Smooth muscle cell (in vitro differentiated cells): ENCODE results near the gene ACOT12. TPM values are rescaled to one million over a fixed set of nuclear protein-coding genes. Genes with fewer than 3 reads are reported as not detected.
A peak's percentile ranks its signal among the peaks of the same experiment; 100 is the strongest.

Source experiments
- DNase-seq: peaks from one replicate; lab custom pipeline; 2025; ENCODE audit not compliant: unreplicated experiment; lab: John Stamatoyannopoulos, UW
- H2AFZ ChIP-seq: fragments of 200-600 bp; sonication (generic); 2 replicates; pipeline ENCODE4 v1.6.0; 2016; ENCODE audit warnings: antibody characterized with exemption, low read depth, mild to moderate bottlenecking
- H3F3A ChIP-seq: fragments of 200-600 bp; sonication (generic); 2 replicates; pipeline ENCODE4 v1.6.0; 2017; ENCODE audit warnings: antibody characterized with exemption, low read depth
- H3K27ac ChIP-seq: fragments of 200-600 bp; sonication (generic); 2 replicates; pipeline ENCODE4 v1.5.1; 2016; ENCODE audit warnings: low read depth, mild to moderate bottlenecking
- H3K27me3 ChIP-seq: fragments of 200-600 bp; sonication (generic); 2 replicates; pipeline ENCODE4 v1.6.1; 2016; ENCODE audit warnings: low read depth, mild to moderate bottlenecking
- H3K36me3 ChIP-seq: fragments of 200-600 bp; sonication (generic); 2 replicates; pipeline ENCODE4 v1.5.1; 2016; ENCODE audit warnings: low read depth
- H3K4me1 ChIP-seq: fragments of 200-600 bp; sonication (generic); 2 replicates; pipeline ENCODE4 v1.5.1; 2016; ENCODE audit warnings: low read depth
- H3K4me2 ChIP-seq: fragments of 200-600 bp; sonication (generic); 2 replicates; pipeline ENCODE4 v1.6.0; 2016; ENCODE audit warnings: mild to moderate bottlenecking
- H3K4me3 ChIP-seq: fragments of 200-600 bp; sonication (generic); 2 replicates; pipeline ENCODE4 v1.5.1; 2016; ENCODE audit warnings: mild to moderate bottlenecking
- H3K79me2 ChIP-seq: fragments of 200-600 bp; sonication (generic); 2 replicates; pipeline ENCODE4 v1.6.0; 2016; ENCODE audit warnings: low read depth, mild to moderate bottlenecking
- H3K9ac ChIP-seq: fragments of 200-600 bp; sonication (generic); 2 replicates; pipeline ENCODE4 v1.6.0; 2016; ENCODE audit warnings: low read depth
- H3K9me3 ChIP-seq: fragments of 200-600 bp; sonication (generic); replicated peaks from 2 replicates; pipeline ENCODE4 v1.5.1; 2016; ENCODE audit warnings: low read depth
- H4K20me1 ChIP-seq: fragments of 200-600 bp; sonication (generic); 2 replicates; pipeline ENCODE4 v1.6.0; 2016; ENCODE audit warnings: low read depth
- WGBS: methylation state at CpG from one replicate; pipeline ENCODE4 v1.1.7; 2016; ENCODE audit warnings: low lambda C conversion rate; 5-methylcytosine and 5-hydroxymethylcytosine counted together
- polyA plus RNA-seq: library from polyadenylated mRNA; unstranded; fragments of >200 nt; fragmentation: Nextera tagmentation; extraction: Ambion mirVana; gene quantifications from 2 replicates; pipeline ENCODE4 v1.2.1, GENCODE V29; 2016
- total RNA-seq: library from RNA; depleted of rRNA; stranded (reverse); fragments of >200 nt; gene quantifications from 2 replicates; pipeline ENCODE4 v1.2.3, GENCODE V29; 2014
- TF ChIP-seq, protein P1 (sequence below): fragments of 200-600 bp; sonication (generic); IDR thresholded peaks from 2 replicates; pipeline ENCODE4 v1.5.1; 2017; ENCODE audit warnings: borderline replicate concordance, mild to moderate bottlenecking, antibody characterized with exemption; ENCODE audit not compliant: insufficient read depth, poor library complexity, severe bottlenecking

The ACOT12 gene
- total and polyA plus RNA-seq, 2 experiments from 2014 or later, result not detected

DNA sequence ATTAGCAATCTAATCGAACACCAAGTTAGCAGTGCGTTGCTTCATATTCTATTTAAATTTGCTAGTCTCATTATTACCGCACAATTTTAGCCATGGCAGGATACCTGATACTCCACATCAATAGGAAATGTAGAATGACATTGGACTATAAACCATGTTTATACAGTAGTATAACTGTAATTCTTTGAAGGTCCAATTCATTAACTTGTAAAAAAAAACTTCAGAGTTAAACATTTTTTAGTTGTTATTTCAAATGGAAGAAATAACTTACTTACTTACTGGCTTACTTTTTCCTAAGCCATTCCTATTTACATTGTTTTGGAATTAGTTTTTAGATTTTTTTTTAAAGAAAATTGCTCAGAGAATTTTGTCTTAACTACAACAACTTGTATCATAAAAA is 35.4 kb upstream of the ACOT12 start:
- H3K9me3 ChIP-seq, result no peaks in the 10 kb centered on the region
- no peaks in the 10 kb centered on the region for H3F3A ChIP-seq
- H3K9ac ChIP-seq, result no peak overlapping the region
- no peaks in the 10 kb centered on the region for H3K27me3 ChIP-seq
- H2AFZ ChIP-seq, result no peak overlapping the region
- H3K27ac ChIP-seq, result no peak overlapping the region
- H3K36me3 ChIP-seq, result no peaks in the 10 kb centered on the region
- no peak for DNase-seq
- 95% methylated on average over 3 of the region's 3 CpGs for WGBS
- H3K4me3 ChIP-seq, result no peak overlapping the region
- TF ChIP-seq, protein P1, sequence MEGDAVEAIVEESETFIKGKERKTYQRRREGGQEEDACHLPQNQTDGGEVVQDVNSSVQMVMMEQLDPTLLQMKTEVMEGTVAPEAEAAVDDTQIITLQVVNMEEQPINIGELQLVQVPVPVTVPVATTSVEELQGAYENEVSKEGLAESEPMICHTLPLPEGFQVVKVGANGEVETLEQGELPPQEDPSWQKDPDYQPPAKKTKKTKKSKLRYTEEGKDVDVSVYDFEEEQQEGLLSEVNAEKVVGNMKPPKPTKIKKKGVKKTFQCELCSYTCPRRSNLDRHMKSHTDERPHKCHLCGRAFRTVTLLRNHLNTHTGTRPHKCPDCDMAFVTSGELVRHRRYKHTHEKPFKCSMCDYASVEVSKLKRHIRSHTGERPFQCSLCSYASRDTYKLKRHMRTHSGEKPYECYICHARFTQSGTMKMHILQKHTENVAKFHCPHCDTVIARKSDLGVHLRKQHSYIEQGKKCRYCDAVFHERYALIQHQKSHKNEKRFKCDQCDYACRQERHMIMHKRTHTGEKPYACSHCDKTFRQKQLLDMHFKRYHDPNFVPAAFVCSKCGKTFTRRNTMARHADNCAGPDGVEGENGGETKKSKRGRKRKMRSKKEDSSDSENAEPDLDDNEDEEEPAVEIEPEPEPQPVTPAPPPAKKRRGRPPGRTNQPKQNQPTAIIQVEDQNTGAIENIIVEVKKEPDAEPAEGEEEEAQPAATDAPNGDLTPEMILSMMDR, result no peak
- peaks cover 4% of the 10 kb centered on the region for H3K4me1 ChIP-seq
- H3K4me2 ChIP-seq, result no peak overlapping the region
- no peaks in the 10 kb centered on the region for H3K79me2 ChIP-seq
- no peaks in the 10 kb centered on the region for H4K20me1 ChIP-seq

DNA sequence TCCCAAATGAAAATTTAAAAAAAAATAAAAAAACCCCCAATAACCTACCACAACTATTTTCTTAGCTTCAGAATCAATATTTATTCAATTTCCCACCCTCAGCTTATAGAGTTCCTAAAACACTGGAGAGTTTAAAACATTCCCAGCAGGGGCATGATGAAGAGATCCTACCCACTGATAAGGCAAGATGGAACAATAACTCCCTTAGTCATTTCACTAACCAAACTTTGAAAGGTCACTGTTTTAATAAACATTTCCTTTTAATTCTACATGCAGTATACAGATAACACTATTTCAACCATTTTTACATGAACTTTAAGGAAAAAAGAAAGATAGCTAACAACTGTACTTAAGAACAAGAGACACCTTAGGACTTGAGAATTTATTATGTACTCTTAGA is 34.9 kb upstream of the ACOT12 start:
- Histone ChIP-seq H3K27ac (no peak overlapping the region), H3K4me1 (peaks cover 4% of the 10 kb centered on the region), H3K4me3 (no peak overlapping the region), H3K9ac (no peak overlapping the region), H3K27me3 (no peaks in the 10 kb centered on the region), H3F3A (no peaks in the 10 kb centered on the region), H3K79me2 (no peaks in the 10 kb centered on the region), H3K4me2 (no peak overlapping the region), H3K36me3 (no peaks in the 10 kb centered on the region), H2AFZ (no peak overlapping the region), H4K20me1 (no peaks in the 10 kb centered on the region), H3K9me3 (no peaks in the 10 kb centered on the region)
- TF ChIP-seq, protein P1, result no peak
- no peak for DNase-seq

DNA sequence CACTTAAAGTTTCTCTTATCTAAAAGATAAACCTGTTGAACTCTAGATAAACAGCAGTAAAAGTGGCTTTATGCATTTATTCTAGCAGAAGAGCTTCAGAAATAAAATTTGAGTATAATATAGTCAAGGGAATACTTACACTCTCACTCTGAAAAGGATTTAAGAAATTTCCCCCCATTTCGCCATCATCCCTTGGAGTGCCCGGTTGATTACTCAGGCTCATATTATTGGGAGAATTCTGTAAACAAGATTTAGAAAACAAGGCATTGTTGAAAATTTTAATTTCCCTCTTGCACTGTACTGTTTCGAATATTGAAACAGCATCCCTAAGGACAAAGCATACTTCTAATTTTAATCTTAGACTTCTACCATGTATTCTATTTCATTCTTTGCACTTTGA is 34.5 kb upstream of the ACOT12 start:
- Histone ChIP-seq H4K20me1 (no peaks in the 10 kb centered on the region), H3K4me2 (no peak overlapping the region), H3K27me3 (no peaks in the 10 kb centered on the region), H3K9ac (no peak overlapping the region), H3K79me2 (no peaks in the 10 kb centered on the region), H3K4me3 (no peak overlapping the region), H3K36me3 (no peaks in the 10 kb centered on the region), H3K27ac (peak overlapping the region; percentile 38), H2AFZ (no peak overlapping the region), H3K9me3 (no peaks in the 10 kb centered on the region), H3F3A (no peaks in the 10 kb centered on the region), H3K4me1 (peaks cover 4% of the 10 kb centered on the region)
- WGBS, result 93% methylated on average over 3 of the region's 3 CpGs
- DNase-seq, result no peak
- TF ChIP-seq, protein P1, result no peak

DNA sequence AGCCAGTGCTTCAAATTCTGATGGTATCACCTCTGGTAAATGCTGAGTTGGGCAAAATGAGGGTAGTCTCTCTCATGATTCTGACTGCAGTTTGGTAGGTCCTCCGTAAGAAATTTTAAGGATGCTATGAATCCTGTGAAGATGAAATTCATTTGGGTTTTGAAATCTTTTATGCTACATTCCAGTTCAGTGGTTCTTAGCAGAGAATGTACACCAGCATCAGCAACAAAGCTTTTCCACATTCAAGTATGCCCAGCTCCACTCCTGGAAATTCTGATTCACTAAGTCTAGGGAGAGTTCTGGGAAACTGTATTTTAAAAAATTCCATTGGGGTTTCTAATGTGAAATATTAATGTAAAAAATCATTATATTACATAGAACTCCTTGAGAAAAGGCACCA is 33.6 kb upstream of the ACOT12 start:
- H3F3A ChIP-seq, result no peaks in the 10 kb centered on the region
- H3K9ac ChIP-seq, result no peak overlapping the region
- no peak overlapping the region for H3K4me3 ChIP-seq
- no peak overlapping the region for H3K4me2 ChIP-seq
- no peaks in the 10 kb centered on the region for H4K20me1 ChIP-seq
- DNase-seq, result no peak
- no peaks in the 10 kb centered on the region for H3K9me3 ChIP-seq
- H3K36me3 ChIP-seq, result no peaks in the 10 kb centered on the region
- H3K4me1 ChIP-seq, result peaks cover 4% of the 10 kb centered on the region
- TF ChIP-seq, protein P1, result no peak
- H3K79me2 ChIP-seq, result no peaks in the 10 kb centered on the region
- H3K27me3 ChIP-seq, result no peaks in the 10 kb centered on the region
- 86% methylated on average over 1 of the region's 1 CpG for WGBS
- no peak overlapping the region for H2AFZ ChIP-seq
- peak overlapping the region; percentile 38 for H3K27ac ChIP-seq
